B cell (primary cell): ENCODE data around the gene MEGF8. TPM values are rescaled to one million over a fixed set of nuclear protein-coding genes. Genes with fewer than 3 reads are reported as not detected.
"Not testable (repeated sequence)": the region's sequence is repeated elsewhere in the genome, so short reads cannot be mapped to it uniquely, and the experiment has no call there.

ENCODE experiments used
- ATAC-seq: fragments of 200-7000 bp; cut with Tn5 transposase; one replicate; pipeline ENCODE4 v1.10.0; 2021; ENCODE audit warnings: low read depth, mild to moderate bottlenecking, moderate number of reproducible peaks, moderate library complexity
- CTCF ChIA-PET: fragments of 350-600 bp; sonication (Branson Sonifier 250); formaldehyde crosslinking; loops from one replicate; lab custom pipeline; 2021; ENCODE audit warnings: antibody characterized with exemption, inconsistent platforms; lab: Charles Lee
- POLR2A ChIA-PET: fragments of 350-600 bp; sonication (Branson Sonifier 250); formaldehyde crosslinking; loops from one replicate; lab custom pipeline; 2021; ENCODE audit warnings: antibody characterized with exemption; lab: Charles Lee
- DNase-seq: peaks from one replicate; pipeline ENCODE4 v3.0.0; 2013
- H2AFZ ChIP-seq: 2 replicates; pipeline ENCODE4 v1.6.1; 2012; ENCODE audit warnings: mild to moderate bottlenecking, low read depth, low read length; ENCODE audit not compliant: insufficient read depth, poor library complexity, severe bottlenecking
- H3K27ac ChIP-seq, 2 donors: 1 replicate in 1 of 2; 2 replicates in 1 of 2; pipeline ENCODE4 v1.5.1; 2012 to 2013; ENCODE audit warnings: low read length in 2 of 2, mild to moderate bottlenecking in 2 of 2, moderate library complexity in 1 of 2
- H3K27me3 ChIP-seq, 4 experiments: fragments of 200-600 bp in 1 of 4; sonication (generic) in 1 of 4; replicated peaks in 1 of 4; 1 replicate in 2 of 4; 2 replicates in 2 of 4; pipeline versions ENCODE4 v1.6.1 to v1.7.0; 2013 to 2016; ENCODE audit warnings: low read length in 3 of 4, mild to moderate bottlenecking in 2 of 4, mixed read lengths in 1 of 4, moderate library complexity in 1 of 4; ENCODE audit not compliant: insufficient read depth in 4 of 4, control insufficient read depth in 3 of 4; ENCODE audit errors: control extremely low read depth in 1 of 4
- H3K36me3 ChIP-seq, 2 experiments: replicated peaks in 1 of 2; 1 replicate in 1 of 2; 2 replicates in 1 of 2; pipeline versions ENCODE4 v1.6.1 to v1.7.1; 2013; ENCODE audit warnings: low read length in 1 of 2; ENCODE audit not compliant: insufficient read depth in 2 of 2, control insufficient read depth in 1 of 2; ENCODE audit errors: control extremely low read depth in 1 of 2, extremely low read depth in 1 of 2
- H3K4me1 ChIP-seq, 2 donors: fragments of 200-600 bp in 1 of 2; sonication (generic) in 1 of 2; 1 replicate in 1 of 2; 2 replicates in 1 of 2; pipeline versions ENCODE4 v1.5.1 to v1.6.1; 2013 to 2017; ENCODE audit warnings: low read length in 2 of 2; ENCODE audit not compliant: control insufficient read depth in 2 of 2, insufficient read depth in 2 of 2
- H3K4me2 ChIP-seq: replicated peaks from 2 replicates; pipeline ENCODE3; 2012; ENCODE audit warnings: mild to moderate bottlenecking, low read depth, low read length; ENCODE audit not compliant: poor library complexity, severe bottlenecking
- H3K4me3 ChIP-seq, 5 experiments: fragments of 200-600 bp in 1 of 5; sonication (generic) in 1 of 5; 1 replicate in 3 of 5; 2 replicates in 2 of 5; pipeline versions ENCODE4 v1.5.1 to v1.7.0; 2011 to 2016; ENCODE audit warnings: low read length in 4 of 5, mild to moderate bottlenecking in 4 of 5, low read depth in 2 of 5, control low read depth in 1 of 5, moderate library complexity in 1 of 5; ENCODE audit not compliant: insufficient read depth in 1 of 5; ENCODE audit errors: control extremely low read depth in 1 of 5, extremely low read depth in 1 of 5
- H3K79me2 ChIP-seq: fragments of 200-600 bp; sonication (generic); one replicate; pipeline ENCODE4 v1.6.0; 2016; ENCODE audit warnings: low read length; ENCODE audit not compliant: control insufficient read depth, insufficient read depth
- H3K9ac ChIP-seq: fragments of 200-600 bp; sonication (generic); 2 replicates; pipeline ENCODE4 v1.6.1; 2017; ENCODE audit warnings: mild to moderate bottlenecking, low read length, moderate library complexity
- H3K9me3 ChIP-seq, 3 donors: one replicate each; pipeline versions ENCODE4 v1.6.1 to v1.7.1; 2013; ENCODE audit warnings: low read length in 2 of 3; ENCODE audit not compliant: control insufficient read depth in 2 of 3, insufficient read depth in 1 of 3; ENCODE audit errors: control extremely low read depth in 1 of 3
- H4K20me1 ChIP-seq: 2 replicates; pipeline ENCODE4 v1.6.0; 2012; ENCODE audit warnings: mild to moderate bottlenecking, low read length; ENCODE audit not compliant: insufficient read depth, control insufficient read depth, poor library complexity, severe bottlenecking
- H3K27ac Mint-ChIP-seq: one replicate; pipeline ENCODE4 v1.8.0; 2021; ENCODE audit warnings: mixed read lengths
- H3K27me3 Mint-ChIP-seq: one replicate; pipeline ENCODE4 v1.8.0; 2021; ENCODE audit warnings: mixed read lengths
- H3K4me1 Mint-ChIP-seq: one replicate; pipeline ENCODE4 v1.8.0; 2021; ENCODE audit warnings: mixed read lengths
- H3K4me3 Mint-ChIP-seq: one replicate; pipeline ENCODE4 v1.8.0; 2021; ENCODE audit warnings: mixed read lengths
- H3K9me3 Mint-ChIP-seq: one replicate; pipeline ENCODE4 v1.8.0; 2022; ENCODE audit warnings: mixed read lengths; ENCODE audit not compliant: insufficient read depth
- EZH2 ChIP-seq: IDR thresholded peaks from 2 replicates; pipeline ENCODE4 v1.6.1; 2012; ENCODE audit warnings: borderline replicate concordance, low read depth, mild to moderate bottlenecking, moderate library complexity, low read length; ENCODE audit not compliant: insufficient read depth, poor library complexity, severe bottlenecking
- WGBS: methylation state at CpG from one replicate; pipeline ENCODE4 v1.1.5; 2013; ENCODE audit warnings: missing lambda C conversion rate; ENCODE audit not compliant: insufficient coverage; 5-methylcytosine and 5-hydroxymethylcytosine counted together
- intact Hi-C: fragments of 100-400 bp; cut with micrococcal nuclease; formaldehyde crosslinking; loops from one replicate; pipeline ENCODE4 v1.10.0; 2022
- polyA plus RNA-seq: library from polyadenylated mRNA; depleted of rRNA; stranded (reverse); fragments of >200 nt; gene quantifications from 2 replicates; pipeline ENCODE4 v1.2.3, GENCODE V29; 2012
- total RNA-seq, 2 donors: library from RNA; stranded (reverse); fragments of 120-200 nt in 1 of 2; gene quantifications; 1 replicate in 1 of 2; 2 replicates in 1 of 2; pipeline versions ENCODE4 v1.2.3 to v1.2.4, GENCODE V29; 2013 to 2022
- TF ChIP-seq, protein P1 (sequence below): fragments of 200-600 bp; IDR thresholded peaks from one replicate; pipeline ENCODE4 v1.8.0; 2022; ENCODE audit warnings: antibody characterized with exemption, mild to moderate bottlenecking

Gene MEGF8
- total and polyA plus RNA-seq, 2 donors (not counting 1 experiment from before 2014, with no cell fraction given), result 8.2 to 26.5 TPM

GRCh38 chr19:42335374-42335936 lies 10.0 kb downstream of the MEGF8 start:
- TF ChIP-seq, protein P1, sequence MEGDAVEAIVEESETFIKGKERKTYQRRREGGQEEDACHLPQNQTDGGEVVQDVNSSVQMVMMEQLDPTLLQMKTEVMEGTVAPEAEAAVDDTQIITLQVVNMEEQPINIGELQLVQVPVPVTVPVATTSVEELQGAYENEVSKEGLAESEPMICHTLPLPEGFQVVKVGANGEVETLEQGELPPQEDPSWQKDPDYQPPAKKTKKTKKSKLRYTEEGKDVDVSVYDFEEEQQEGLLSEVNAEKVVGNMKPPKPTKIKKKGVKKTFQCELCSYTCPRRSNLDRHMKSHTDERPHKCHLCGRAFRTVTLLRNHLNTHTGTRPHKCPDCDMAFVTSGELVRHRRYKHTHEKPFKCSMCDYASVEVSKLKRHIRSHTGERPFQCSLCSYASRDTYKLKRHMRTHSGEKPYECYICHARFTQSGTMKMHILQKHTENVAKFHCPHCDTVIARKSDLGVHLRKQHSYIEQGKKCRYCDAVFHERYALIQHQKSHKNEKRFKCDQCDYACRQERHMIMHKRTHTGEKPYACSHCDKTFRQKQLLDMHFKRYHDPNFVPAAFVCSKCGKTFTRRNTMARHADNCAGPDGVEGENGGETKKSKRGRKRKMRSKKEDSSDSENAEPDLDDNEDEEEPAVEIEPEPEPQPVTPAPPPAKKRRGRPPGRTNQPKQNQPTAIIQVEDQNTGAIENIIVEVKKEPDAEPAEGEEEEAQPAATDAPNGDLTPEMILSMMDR, result no peak
- TF ChIP-seq EZH2, result no peak
- no peak overlapping the region for H3K27ac ChIP-seq
- ATAC-seq (no peak), DNase-seq (no peak)
- H3K4me3 ChIP-seq, result no peak overlapping the region
- no peaks in the 10 kb centered on the region for H3K9me3 ChIP-seq
- H3K27ac Mint-ChIP-seq, result no peak overlapping the region
- no peaks in the 10 kb centered on the region for H3K9me3 Mint-ChIP-seq
- intact Hi-C loops, result no loop called here
- 90% methylated on average over 7 of the region's 7 CpGs for WGBS
- no peaks in the 10 kb centered on the region for H3K27me3 ChIP-seq
- POLR2A ChIA-PET, result no interaction called here
- CTCF ChIA-PET, result interaction anchor here (0.9 kb wide), 1 partner anchor 9 kb away, joined by 3 read pairs; no protein-coding TSS in a partner anchor
- H3K4me1 ChIP-seq, result no peaks in the 10 kb centered on the region
- no peaks in the 10 kb centered on the region for H4K20me1 ChIP-seq
- peaks cover 5% of the 10 kb centered on the region for H3K79me2 ChIP-seq
- H3K9ac ChIP-seq, result no peak overlapping the region
- peaks cover 8% of the 10 kb centered on the region for H3K4me1 Mint-ChIP-seq
- H3K36me3 ChIP-seq, result peaks cover 0 to 16% of the 10 kb centered on the region in 2 experiments
- no peak overlapping the region for H3K4me2 ChIP-seq
- H2AFZ ChIP-seq, result no peak overlapping the region
- H3K27me3 Mint-ChIP-seq, result no peaks in the 10 kb centered on the region
- H3K4me3 Mint-ChIP-seq, result no peak overlapping the region

DNA sequence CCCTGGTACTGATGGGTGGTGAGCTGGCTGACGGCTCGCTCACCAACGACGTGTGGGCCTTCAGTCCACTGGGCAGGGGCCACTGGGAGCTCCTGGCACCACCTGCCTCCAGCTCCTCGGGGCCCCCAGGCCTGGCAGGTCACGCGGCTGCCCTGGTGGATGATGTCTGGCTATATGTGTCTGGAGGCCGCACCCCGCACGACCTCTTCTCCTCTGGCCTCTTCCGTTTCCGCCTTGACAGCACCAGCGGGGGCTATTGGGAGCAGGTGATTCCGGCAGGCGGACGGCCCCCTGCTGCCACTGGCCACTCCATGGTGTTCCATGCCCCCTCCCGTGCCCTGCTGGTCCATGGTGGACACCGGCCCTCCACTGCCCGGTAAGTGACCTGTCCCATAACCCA lies 10.5 kb downstream of the MEGF8 start:
- intact Hi-C loops, result no loop called here
- Histone ChIP-seq H3K27ac (no peak overlapping the region), H3K4me3 (no peak overlapping the region), H3K27me3 (no peaks in the 10 kb centered on the region), H2AFZ (no peak overlapping the region), H3K79me2 (peaks cover under 1% of the 10 kb centered on the region), H3K9me3 (no peaks in the 10 kb centered on the region), H3K9ac (no peak overlapping the region), H3K4me1 (no peaks in the 10 kb centered on the region), H3K4me2 (no peak overlapping the region), H4K20me1 (no peaks in the 10 kb centered on the region), H3K36me3 (peaks cover 0 to 16% of the 10 kb centered on the region in 2 experiments)
- POLR2A ChIA-PET, result no interaction called here
- peaks cover 8% of the 10 kb centered on the region for H3K4me1 Mint-ChIP-seq
- ATAC-seq (no peak), DNase-seq (no peak)
- no peak overlapping the region for H3K4me3 Mint-ChIP-seq
- CTCF ChIA-PET, result interaction anchor here (0.9 kb wide), 1 partner anchor 9 kb away, joined by 3 read pairs; no protein-coding TSS in a partner anchor
- H3K27me3 Mint-ChIP-seq, result no peaks in the 10 kb centered on the region
- H3K9me3 Mint-ChIP-seq, result no peaks in the 10 kb centered on the region
- WGBS, result 97% methylated on average over 19 of the region's 19 CpGs
- no peak for TF ChIP-seq EZH2
- TF ChIP-seq, protein P1, result no peak
- H3K27ac Mint-ChIP-seq, result no peak overlapping the region

DNA sequence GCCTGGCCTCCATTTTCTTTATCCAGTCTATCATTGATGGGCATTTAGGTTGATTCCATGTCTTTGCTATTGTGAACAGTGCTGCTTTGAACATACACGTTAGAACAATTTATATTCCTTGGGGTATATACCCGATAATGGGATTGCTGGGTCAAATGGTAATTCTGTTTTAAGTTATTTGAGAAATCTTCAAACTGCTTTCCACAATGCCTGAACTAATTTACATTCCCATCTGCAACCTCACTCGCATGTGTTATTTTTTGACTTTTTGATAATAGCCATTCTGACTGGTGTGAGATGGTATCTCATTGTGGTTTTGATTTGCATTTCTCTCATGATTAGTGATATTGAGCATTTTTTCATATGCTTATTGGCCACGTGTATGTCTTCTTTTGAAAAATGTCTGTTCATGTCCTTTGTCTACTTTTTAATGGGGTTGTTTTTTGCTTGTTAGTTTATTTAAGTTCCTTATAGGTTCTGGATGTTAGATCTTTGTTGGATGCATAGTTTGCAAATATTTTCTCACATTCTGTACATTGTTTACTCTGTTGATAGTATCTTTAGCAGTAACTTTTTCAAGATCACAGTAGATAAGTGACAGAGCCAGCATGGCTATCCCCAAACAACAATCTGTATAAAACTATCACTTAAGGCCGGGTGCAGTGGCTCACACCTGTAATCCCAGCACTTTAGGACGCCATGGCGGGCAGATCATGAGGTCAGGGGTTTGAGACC lies 13.9 kb downstream of the MEGF8 start:
- H3K4me1 ChIP-seq, H3K9ac ChIP-seq, H3K4me2 ChIP-seq, H3K9me3 ChIP-seq, DNase-seq, H4K20me1 ChIP-seq, H3K4me1 Mint-ChIP-seq, ATAC-seq, H3K4me3 Mint-ChIP-seq, H3K27me3 Mint-ChIP-seq, H3K9me3 Mint-ChIP-seq, H3K27me3 ChIP-seq, H3K27ac Mint-ChIP-seq, H3K4me3 ChIP-seq, H2AFZ ChIP-seq, intact Hi-C loops, H3K79me2 ChIP-seq, CTCF ChIA-PET, H3K27ac ChIP-seq, POLR2A ChIA-PET: not testable (repeated sequence)
- H3K36me3 ChIP-seq, result peaks cover 0 to 25% of the 10 kb centered on the region in 2 experiments
- 96% methylated on average over 3 of the region's 7 CpGs for WGBS
